ENCODE results near the gene HTR6.

DNA sequence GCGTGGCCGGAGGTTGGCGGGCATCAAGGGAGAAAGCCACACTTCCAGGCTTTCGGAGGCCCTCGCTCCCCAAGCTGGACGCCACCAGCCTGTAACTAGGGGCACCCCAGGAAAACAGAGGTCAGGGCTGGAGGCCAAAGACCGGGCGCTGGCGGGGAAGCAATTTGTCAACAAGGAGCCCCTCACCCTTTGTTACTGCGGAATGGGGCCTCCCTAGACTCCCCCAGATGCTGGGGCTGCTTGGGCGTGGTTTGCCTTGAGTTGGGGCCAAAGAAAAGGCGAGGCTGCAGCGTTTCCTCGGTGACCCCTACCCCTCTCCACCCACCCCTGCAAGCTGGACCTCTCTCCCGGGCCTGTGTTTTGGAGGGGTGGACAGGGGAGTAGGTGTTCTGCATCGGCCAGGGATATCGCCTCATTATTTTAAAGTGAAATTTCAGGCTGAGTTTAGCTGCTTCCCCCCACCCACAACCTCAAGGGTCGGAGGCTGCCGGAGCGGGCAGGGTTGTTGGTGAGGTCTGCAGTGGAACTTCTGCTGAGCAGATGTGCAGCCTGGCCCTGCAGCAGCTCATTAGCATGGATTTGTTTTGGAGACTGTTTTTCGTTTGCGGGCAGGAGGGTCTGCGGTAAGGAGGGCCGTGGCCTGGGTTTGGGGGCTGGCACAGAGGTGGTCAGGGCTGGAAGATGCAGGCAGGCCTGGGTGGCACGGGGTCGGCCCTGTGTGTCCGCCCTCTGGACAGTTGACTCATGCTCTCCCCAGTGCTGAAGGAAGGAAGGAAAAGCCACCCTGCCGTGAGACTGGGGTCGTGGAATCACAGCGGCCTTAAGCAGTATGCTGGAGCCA is 19.0 kb upstream of the HTR6 start:
- no peak for TF ChIP-seq EZH2 (IDR thresholded peaks at IDR 0.05; ENCODE audit: borderline replicate concordance, insufficient read depth, low read length, poor library complexity, severe bottlenecking)
- TF ChIP-seq, protein P1, sequence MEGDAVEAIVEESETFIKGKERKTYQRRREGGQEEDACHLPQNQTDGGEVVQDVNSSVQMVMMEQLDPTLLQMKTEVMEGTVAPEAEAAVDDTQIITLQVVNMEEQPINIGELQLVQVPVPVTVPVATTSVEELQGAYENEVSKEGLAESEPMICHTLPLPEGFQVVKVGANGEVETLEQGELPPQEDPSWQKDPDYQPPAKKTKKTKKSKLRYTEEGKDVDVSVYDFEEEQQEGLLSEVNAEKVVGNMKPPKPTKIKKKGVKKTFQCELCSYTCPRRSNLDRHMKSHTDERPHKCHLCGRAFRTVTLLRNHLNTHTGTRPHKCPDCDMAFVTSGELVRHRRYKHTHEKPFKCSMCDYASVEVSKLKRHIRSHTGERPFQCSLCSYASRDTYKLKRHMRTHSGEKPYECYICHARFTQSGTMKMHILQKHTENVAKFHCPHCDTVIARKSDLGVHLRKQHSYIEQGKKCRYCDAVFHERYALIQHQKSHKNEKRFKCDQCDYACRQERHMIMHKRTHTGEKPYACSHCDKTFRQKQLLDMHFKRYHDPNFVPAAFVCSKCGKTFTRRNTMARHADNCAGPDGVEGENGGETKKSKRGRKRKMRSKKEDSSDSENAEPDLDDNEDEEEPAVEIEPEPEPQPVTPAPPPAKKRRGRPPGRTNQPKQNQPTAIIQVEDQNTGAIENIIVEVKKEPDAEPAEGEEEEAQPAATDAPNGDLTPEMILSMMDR (IDR thresholded peaks at IDR 0.05; ENCODE audit: poor library complexity, severe bottlenecking), result no peak

Measured in neural cell (in vitro differentiated cells).